Ovary (tissue), 3 donors: ENCODE data around the gene HOXD9.

ENCODE experiments used
- CTCF ChIP-seq, 3 donors: fragments of 450-650 bp in 2 of 3; fragments of 200-600 bp in 1 of 3; IDR thresholded peaks; one replicate each; pipeline versions ENCODE4 v1.5.1 to v1.8.0; 2016 to 2022; ENCODE audit warnings: antibody characterized with exemption in 3 of 3, mild to moderate bottlenecking in 1 of 3
- POLR2A ChIP-seq: fragments of 450-650 bp; IDR thresholded peaks from one replicate; pipeline ENCODE4 v1.6.1; 2017; ENCODE audit warnings: antibody characterized with exemption, mild to moderate bottlenecking, moderate library complexity
- donor health status: DM: no; HTN: no; CAD: no.

- no peak for TF ChIP-seq CTCF (IDR thresholded peaks at IDR 0.05)
- no peak for TF ChIP-seq POLR2A
Measured at GRCh38 chr2:176078541-176079284, 43.8 kb upstream of the HOXD9 start.
